Measurements from ENCODE around the gene SLC17A5. TPM values are rescaled to one million over a fixed set of nuclear protein-coding genes. Genes with fewer than 3 reads are reported as not detected.

Gene SLC17A5
- total and polyA plus RNA-seq, 4 donors = 9.1 to 19.3 (median 11.3) TPM

DNA sequence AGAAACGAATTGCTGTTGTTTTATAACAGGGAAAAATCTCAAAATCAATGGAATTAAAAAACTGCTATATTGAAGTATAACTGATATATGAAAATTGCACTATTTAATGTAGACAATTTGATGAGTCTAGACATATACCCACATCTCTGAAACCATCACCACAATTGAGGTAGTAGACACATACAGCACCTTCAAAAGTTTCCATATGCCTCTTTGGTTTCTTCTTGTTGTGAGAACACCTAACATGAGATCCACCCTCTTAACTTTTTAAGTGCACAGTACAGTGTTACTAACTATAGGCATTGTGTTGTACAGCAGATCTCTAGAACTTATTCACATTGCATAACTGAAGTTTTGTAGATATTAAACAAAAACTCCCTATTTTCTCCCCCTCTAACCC is 14.0 kb upstream of the SLC17A5 start:
- Histone ChIP-seq H3K36me3 (ENCODE audit: control insufficient read depth in 4 of 4, insufficient read depth in 3 of 4, low read depth in 1 of 4, low read length in 3 of 4) (no peaks in the 10 kb centered on the region), H3K4me3 (ENCODE audit: low read depth in 1 of 3, low read length in 3 of 3) (no peak overlapping the region), H3K27me3 (ENCODE audit: control insufficient read depth in 4 of 4, insufficient read depth in 4 of 4, low read length in 3 of 4) (no peaks in the 10 kb centered on the region), H3K4me1 (ENCODE audit: control insufficient read depth in 4 of 4, insufficient read depth in 4 of 4, low read length in 3 of 4) (no peaks in the 10 kb centered on the region), H3K9me3 (ENCODE audit: control insufficient read depth in 4 of 4, low read length in 3 of 4) (no peaks in the 10 kb centered on the region), H3K27ac (ENCODE audit: low read depth in 1 of 2, low read length in 2 of 2) (no peak overlapping the region), H3K9ac (ENCODE audit: low read depth in 1 of 2, low read length in 2 of 2) (no peak overlapping the region)
- no peak for DNase-seq (ENCODE audit: low spot score)
- WGBS = 60% methylated on average over 1 of the region's 1 CpG
- TF ChIP-seq, protein P1, sequence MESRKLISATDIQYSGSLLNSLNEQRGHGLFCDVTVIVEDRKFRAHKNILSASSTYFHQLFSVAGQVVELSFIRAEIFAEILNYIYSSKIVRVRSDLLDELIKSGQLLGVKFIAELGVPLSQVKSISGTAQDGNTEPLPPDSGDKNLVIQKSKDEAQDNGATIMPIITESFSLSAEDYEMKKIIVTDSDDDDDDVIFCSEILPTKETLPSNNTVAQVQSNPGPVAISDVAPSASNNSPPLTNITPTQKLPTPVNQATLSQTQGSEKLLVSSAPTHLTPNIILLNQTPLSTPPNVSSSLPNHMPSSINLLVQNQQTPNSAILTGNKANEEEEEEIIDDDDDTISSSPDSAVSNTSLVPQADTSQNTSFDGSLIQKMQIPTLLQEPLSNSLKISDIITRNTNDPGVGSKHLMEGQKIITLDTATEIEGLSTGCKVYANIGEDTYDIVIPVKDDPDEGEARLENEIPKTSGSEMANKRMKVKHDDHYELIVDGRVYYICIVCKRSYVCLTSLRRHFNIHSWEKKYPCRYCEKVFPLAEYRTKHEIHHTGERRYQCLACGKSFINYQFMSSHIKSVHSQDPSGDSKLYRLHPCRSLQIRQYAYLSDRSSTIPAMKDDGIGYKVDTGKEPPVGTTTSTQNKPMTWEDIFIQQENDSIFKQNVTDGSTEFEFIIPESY (IDR thresholded peaks at IDR 0.05) = no peak
- TF ChIP-seq FOXA1 (IDR thresholded peaks at IDR 0.05) = no peak
- TF ChIP-seq RXRA (IDR thresholded peaks at IDR 0.05) = no peak
- no peak for TF ChIP-seq GABPA (IDR thresholded peaks at IDR 0.05 in 1 of 2, conservative IDR thresholded peaks at IDR 0.05 in 1 of 2)
- TF ChIP-seq, protein P2, sequence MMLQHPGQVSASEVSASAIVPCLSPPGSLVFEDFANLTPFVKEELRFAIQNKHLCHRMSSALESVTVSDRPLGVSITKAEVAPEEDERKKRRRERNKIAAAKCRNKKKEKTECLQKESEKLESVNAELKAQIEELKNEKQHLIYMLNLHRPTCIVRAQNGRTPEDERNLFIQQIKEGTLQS (IDR thresholded peaks at IDR 0.05) = no peak
- TF ChIP-seq TAF1 (conservative IDR thresholded peaks at IDR 0.05) = no peak
- TF ChIP-seq JUND (IDR thresholded peaks at IDR 0.05) = no peak
- TF ChIP-seq HNF4A (conservative IDR thresholded peaks at IDR 0.05) = no peak
- no peak for TF ChIP-seq FOXA2 (IDR thresholded peaks at IDR 0.05)

GRCh38 chr6:73666393-73666792 is 12.6 kb upstream of the SLC17A5 start:
- TF ChIP-seq, protein P1 (IDR thresholded peaks at IDR 0.05) = no peak
- TF ChIP-seq JUND (IDR thresholded peaks at IDR 0.05) (no peak), NR2F2 (IDR thresholded peaks at IDR 0.05) (no peak), MAX (IDR thresholded peaks at IDR 0.05) (no peak)
- H3K27me3 ChIP-seq (ENCODE audit: control insufficient read depth in 4 of 4, insufficient read depth in 4 of 4, low read length in 3 of 4) = no peaks in the 10 kb centered on the region
- no peak overlapping the region for H3K9ac ChIP-seq (ENCODE audit: low read depth in 1 of 2, low read length in 2 of 2)
- H3K36me3 ChIP-seq (ENCODE audit: control insufficient read depth in 4 of 4, insufficient read depth in 3 of 4, low read depth in 1 of 4, low read length in 3 of 4) = no peaks in the 10 kb centered on the region
- H3K9me3 ChIP-seq (ENCODE audit: control insufficient read depth in 4 of 4, low read length in 3 of 4) = no peaks in the 10 kb centered on the region
- H3K27ac ChIP-seq (ENCODE audit: low read depth in 1 of 2, low read length in 2 of 2) = no peak overlapping the region
- WGBS = 75% methylated on average over 2 of the region's 2 CpGs
- DNase-seq (ENCODE audit: low spot score) = no peak
- H3K4me1 ChIP-seq (ENCODE audit: control insufficient read depth in 4 of 4, insufficient read depth in 4 of 4, low read length in 3 of 4) = no peaks in the 10 kb centered on the region
- no peak overlapping the region for H3K4me3 ChIP-seq (ENCODE audit: low read depth in 1 of 3, low read length in 3 of 3)

DNA sequence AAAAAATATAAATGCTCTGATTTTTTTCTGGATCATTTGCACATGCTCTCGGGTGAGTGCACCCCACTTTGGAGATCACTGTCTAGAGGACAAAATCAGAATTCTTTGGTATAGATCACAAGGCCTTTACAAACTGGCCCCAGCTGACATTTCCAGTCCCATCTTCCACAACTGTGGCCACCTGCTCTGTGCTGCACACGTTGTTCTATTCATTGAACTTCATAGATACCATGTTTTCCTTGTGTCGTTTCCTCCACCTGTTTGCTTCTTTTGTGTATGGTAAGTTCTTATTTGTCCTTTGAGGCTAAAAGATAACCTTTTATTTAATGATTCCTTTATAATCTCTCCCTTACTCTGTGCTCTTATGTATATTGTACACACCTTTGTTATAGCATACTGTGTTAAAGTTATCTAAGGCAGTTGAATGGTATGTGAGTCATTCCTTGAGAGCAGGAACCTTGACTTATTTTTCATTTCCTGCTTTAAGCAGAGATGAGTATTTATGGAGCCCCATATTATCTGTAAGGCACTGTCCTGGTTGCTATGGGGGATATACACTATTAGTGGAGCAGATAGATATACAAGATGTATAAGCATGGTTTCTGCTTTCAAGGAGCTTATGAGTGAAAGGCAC is 12.0 kb upstream of the SLC17A5 start:
- no peaks in the 10 kb centered on the region for H3K4me1 ChIP-seq (ENCODE audit: control insufficient read depth in 4 of 4, insufficient read depth in 4 of 4, low read length in 3 of 4)
- no peaks in the 10 kb centered on the region for H3K9me3 ChIP-seq (ENCODE audit: control insufficient read depth in 4 of 4, low read length in 3 of 4)
- WGBS = 48% methylated on average over 3 of the region's 3 CpGs
- H3K9ac ChIP-seq (ENCODE audit: low read depth in 1 of 2, low read length in 2 of 2) = no peak overlapping the region
- no peak overlapping the region for H3K4me3 ChIP-seq (ENCODE audit: low read depth in 1 of 3, low read length in 3 of 3)
- H3K36me3 ChIP-seq (ENCODE audit: control insufficient read depth in 4 of 4, insufficient read depth in 3 of 4, low read depth in 1 of 4, low read length in 3 of 4) = no peaks in the 10 kb centered on the region
- TF ChIP-seq EGR1 (IDR thresholded peaks at IDR 0.05; ENCODE audit: low read depth in 2 of 2) (no peak), GABPA (IDR thresholded peaks at IDR 0.05 in 1 of 2, conservative IDR thresholded peaks at IDR 0.05 in 1 of 2) (no peak), TAF1 (conservative IDR thresholded peaks at IDR 0.05) (no peak)
- TF ChIP-seq, protein P1 (IDR thresholded peaks at IDR 0.05) = no peak
- H3K27me3 ChIP-seq (ENCODE audit: control insufficient read depth in 4 of 4, insufficient read depth in 4 of 4, low read length in 3 of 4) = no peaks in the 10 kb centered on the region
- DNase-seq (ENCODE audit: low spot score) = no peak
- H3K27ac ChIP-seq (ENCODE audit: low read depth in 1 of 2, low read length in 2 of 2) = no peak overlapping the region
